H1 (cell line): ENCODE data around the gene SPACA4. TPM values are rescaled to one million over a fixed set of nuclear protein-coding genes. Genes with fewer than 3 reads are reported as not detected.

ENCODE experiments used
- E2F6 ChIP-seq: IDR thresholded peaks from 2 replicates; pipeline ENCODE4 v1.6.1; 2012; ENCODE audit warnings: inconsistent platforms
- NRF1 ChIP-seq: IDR thresholded peaks from 2 replicates; pipeline ENCODE4 v1.6.1; 2011; ENCODE audit warnings: mild to moderate bottlenecking, low read depth, low read length, improper control_type of control experiment
- polyA plus RNA-seq, 7 experiments: library from polyadenylated mRNA; depleted of rRNA in 3 of 7; stranded (reverse) in 5 of 7; unstranded in 2 of 7; fragments of >200 nt in 5 of 7; fragments of 200-250 nt in 2 of 7; gene quantifications; 1 replicate in 5 of 7; 2 replicates in 1 of 7; 4 replicates in 1 of 7; pipeline versions ENCODE4 v1.2.1 to v1.2.3, GENCODE V29; 2011 to 2013; ENCODE audit warnings: missing spikeins in 2 of 7, mixed read lengths in 2 of 7
- total RNA-seq: library from RNA; stranded (reverse); fragmentation: NEBNext Ultra II Directional; extraction: Animal tissue kit (Norgen Biotek cat#: 25700); gene quantifications from 2 replicates; pipeline ENCODE4 v1.2.1, GENCODE V29; 2021

SPACA4 gene
- total and polyA plus RNA-seq, 2 of the 8 experiments (the other 6 are each of a cell fraction or from before 2014, with no cell fraction given), result not detected

- TF ChIP-seq E2F6 (no peak), NRF1 (no peak)
These were observed 45.1 kb downstream of the SPACA4 start (continued) for GRCh38 chr19:48651683-48652048.
